Stimulated activated CD4-positive, alpha-beta T cell treated with anti-CD3 and anti-CD28 coated beads, Interleukin-12 subunit alpha, Interleukin-12 subunit beta, amount 100 ng/mL, for 24 hours (primary cell): ENCODE data around the gene RAD23A.

ENCODE experiments used
- DNase-seq, 2 experiments: peaks; one replicate each; pipeline ENCODE4 v3.0.0-alpha.2; 2020; ENCODE audit warnings: low read depth in 2 of 2

The RAD23A gene

GRCh38 chr19:12984683-12985048 is 39.0 kb downstream of the RAD23A start:
- no peak for DNase-seq

DNA sequence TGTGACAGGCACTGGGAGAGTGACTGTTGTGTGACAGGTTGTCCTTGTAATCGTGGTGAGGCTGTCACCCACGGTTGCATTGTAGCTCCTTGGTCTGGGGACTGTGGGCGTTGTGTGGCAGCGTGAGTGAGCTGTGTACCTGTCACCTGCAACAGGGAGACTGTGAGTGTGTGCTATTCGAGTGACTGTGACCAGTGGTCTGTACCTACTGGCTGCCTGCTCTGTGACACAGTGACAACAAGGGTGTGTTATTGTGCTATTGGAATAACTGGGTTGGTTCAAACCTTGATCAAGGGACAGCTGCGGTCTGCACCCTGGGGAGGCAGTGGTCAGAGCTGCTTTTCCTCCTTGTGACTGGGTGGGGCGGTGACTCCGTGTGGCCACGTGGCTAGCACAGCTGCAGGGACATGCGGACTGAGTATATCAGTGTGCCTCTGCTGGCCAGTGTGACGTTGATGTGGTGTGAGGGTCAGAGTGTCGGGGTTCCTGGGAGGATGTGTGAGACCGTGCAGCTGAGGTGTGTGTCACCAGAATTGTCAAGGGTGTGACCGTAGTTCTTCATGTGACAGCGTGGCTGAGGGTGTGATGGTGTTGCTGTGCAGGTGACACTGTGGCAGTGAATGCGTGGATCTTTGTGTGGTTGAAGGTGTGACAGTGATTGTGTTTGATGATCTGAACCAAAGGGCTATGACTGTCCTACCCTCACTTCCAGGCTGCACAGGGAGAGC is 39.6 kb downstream of the RAD23A start:
- no peak for DNase-seq

- DNase-seq: no peak
These were observed 41.1 kb downstream of the RAD23A start for GRCh38 chr19:12986726-12987125.

GRCh38 chr19:12987190-12987589 is 41.5 kb downstream of the RAD23A start:
- no peak for DNase-seq

- no peak for DNase-seq
These were observed 42.1 kb downstream of the RAD23A start for GRCh38 chr19:12987781-12988180.

DNA sequence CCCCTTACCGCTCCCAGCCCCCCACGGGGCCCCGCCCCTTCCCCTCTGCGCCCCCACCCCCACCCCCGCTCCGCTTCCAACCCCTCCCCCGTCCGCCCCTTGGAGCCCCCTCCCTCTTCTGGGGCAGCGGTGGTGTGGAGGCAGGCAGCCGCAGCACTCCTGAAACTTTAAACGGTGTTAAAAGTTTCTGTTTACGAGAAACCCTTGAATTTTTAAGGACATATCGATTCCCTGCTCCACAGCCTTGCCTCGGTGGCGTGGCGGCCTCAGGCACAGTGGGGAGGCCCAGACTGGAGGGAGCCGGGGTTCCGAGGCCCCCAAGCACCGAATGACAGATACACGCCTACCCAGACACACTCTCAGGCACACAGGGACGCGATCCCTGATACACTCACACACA is 44.8 kb downstream of the RAD23A start:
- DNase-seq: no peak

DNA sequence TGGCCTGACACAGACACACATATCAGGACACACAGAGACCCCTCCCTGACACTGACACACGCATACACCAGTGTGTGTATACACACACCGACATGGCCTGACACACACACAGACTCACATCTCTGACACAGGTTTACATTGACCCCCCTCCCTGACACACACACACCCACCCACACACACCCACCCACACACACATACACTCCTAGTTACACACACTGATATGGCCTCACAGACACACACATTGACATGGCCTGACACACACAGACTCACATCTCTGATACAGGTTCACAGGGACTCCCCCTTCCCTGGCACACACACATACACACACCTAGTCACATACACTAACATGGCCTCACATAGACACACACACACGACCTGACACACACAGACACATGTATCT is 45.2 kb downstream of the RAD23A start:
- no peak for DNase-seq

GRCh38 chr19:12991296-12991695 is 45.6 kb downstream of the RAD23A start:
- DNase-seq: no peak

DNA sequence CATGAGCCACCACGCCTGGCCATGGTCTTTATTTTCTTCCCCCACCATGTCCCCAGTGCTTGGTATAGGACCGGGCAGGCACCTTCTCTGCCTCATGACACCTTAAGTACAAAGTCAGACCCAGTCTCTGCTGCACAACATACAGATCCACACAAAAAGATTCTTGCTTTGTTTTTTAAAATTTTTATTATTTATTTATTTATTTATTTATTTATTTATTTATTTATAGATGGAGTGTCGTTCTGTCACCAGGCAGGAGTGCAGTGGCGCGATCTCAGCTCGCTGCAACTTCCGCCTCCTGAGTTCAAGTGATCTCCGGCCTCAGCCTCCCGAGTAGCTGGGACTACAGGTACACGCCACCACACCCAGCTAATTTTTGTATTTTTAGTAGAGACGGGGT is 47.1 kb downstream of the RAD23A start:
- DNase-seq: no peak

DNA sequence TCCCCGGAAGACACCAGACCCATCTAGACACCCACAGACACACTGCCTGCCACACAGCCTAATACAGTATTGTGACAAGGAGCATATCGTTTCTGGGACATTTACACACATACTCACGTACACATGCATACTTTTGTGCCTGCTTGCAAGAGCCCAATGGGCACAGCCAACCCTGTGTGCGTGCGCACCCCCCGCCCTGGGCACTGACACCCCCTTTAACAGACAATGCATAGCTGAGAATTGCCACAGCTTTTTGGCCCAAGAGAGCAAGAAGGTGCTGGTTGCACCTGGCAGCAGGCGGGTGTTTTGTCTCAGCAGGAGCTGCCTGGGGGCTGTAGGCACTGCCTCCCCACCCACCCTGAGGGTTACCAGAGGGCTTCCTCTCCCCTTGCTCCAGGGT is 47.9 kb downstream of the RAD23A start:
- DNase-seq: no peak

- peak in 1 of 2 experiments; percentile 55 for DNase-seq
These were observed 49.3 kb downstream of the RAD23A start, which contains the start of gene NFIX for GRCh38 chr19:12994701-12995595. Gene NFIX, plus strand, starts transcription at chr19:12995475. Its CDS starts 363 bp downstream, at chr19:12995838.

DNA sequence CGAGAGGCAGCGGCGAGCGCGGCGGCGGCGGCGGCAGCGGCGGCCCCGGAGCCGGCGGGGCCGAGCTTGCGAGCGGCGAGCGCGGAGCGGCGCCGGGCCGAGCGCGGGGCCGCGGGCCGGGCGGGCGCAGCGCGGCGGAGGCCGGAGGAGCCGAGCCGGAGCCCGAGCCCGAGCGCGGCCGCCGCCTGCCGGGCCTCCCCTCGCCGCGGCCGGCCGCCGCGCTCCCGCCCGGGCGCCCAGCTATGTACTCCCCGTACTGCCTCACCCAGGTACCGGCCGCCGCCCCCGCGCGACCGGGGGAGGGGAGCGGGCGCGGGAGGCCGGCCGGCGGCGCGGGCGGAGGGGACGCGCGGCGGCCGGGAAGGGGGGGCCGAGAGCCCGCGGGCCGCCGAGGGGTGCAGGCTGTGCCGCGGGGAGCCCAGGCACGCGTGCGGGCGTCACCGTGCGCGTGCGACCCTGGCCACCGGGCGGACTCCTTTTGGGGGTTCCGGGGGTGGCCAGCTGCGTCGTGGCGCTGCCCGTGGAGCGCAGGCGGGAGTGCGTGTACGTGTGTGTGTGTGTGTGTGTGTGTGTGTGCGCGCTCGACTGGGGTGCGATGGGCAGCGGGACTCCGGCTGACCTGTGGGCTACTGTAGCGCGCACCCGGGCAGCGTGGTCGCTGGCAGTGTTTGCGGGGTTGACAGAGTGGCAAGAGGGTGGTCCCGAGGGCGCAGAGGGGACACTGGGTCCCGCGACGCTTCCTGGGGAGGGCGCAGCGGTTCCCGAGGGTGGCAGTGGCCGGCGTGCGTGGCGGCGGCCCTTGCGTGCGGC is 50.1 kb downstream of the RAD23A start:
- DNase-seq: no peak

- no peak for DNase-seq
These were observed 50.9 kb downstream of the RAD23A start for GRCh38 chr19:12996406-12997094.

GRCh38 chr19:12997179-12997966 is 51.7 kb downstream of the RAD23A start:
- DNase-seq: no peak

- no peak for DNase-seq
These were observed 52.6 kb downstream of the RAD23A start for GRCh38 chr19:12997967-12998940.

DNA sequence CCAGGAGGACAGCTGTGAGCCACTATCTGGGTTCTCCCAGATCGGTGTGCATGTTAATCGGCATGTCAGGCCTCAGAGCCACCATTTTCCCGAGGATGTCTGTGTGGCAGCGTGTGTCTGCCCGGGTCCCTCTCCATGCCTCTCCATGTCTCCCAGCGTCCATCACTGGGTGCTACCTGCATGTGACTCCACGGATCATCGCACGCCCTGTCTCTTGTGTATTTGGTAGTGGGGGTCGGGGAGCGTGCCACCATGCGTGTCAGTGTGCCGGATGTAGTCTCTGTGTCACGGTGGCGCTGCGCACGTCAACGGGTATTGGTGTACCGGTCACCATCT is 55.5 kb downstream of the RAD23A start:
- DNase-seq: no peak

GRCh38 chr19:13001502-13002165 is 56.0 kb downstream of the RAD23A start:
- no peak for DNase-seq

DNA sequence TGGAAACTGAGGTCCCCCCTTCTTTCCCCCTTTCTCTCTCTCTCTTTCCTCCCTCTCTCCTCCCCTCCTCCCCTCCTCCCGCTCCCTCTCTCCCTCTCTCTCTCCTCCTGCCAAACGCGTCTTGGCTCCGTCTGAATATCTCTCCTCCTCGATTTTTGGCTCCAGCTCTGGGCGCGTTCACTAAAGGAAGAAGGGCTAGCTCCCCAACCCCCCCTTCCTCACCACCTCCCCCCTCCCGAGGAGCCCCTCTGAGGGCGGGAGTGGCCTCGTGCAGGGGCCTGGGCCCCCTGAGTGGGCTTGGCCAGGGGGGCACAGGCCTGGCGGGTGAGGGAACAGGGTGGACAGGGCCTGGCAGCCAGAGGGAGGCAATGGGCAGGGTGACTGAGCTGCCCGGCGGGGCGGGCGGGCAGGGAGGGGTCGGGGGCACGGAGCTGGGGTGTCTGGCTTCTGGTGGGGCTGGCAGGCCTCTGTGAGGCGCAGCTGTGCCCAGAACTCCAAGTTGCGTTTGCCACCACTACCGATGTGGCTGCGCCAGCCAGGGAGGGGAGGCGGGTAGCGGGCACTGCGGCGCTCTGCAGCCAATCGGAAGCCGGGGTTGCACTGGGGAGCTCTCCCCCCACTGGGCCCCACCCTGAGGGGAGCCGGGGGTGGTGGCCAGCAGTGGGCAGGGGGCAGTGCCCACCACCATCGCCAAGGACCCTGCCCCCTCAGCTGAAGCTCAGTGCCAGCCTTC is 56.7 kb downstream of the RAD23A start:
- DNase-seq: no peak
